Endodermal cell (in vitro differentiated cells): ENCODE results near the gene PLBD2. TPM values are rescaled to one million over a fixed set of nuclear protein-coding genes. Genes with fewer than 3 reads are reported as not detected.
A peak's percentile ranks its signal among the peaks of the same experiment; 100 is the strongest.

Experiments used
- DNase-seq: peaks from one replicate; pipeline ENCODE4 v3.0.0-alpha.2; 2017
- H3K27ac ChIP-seq: 2 replicates; pipeline ENCODE4 v1.5.1; 2013; ENCODE audit warnings: mild to moderate bottlenecking, low read depth, low read length, moderate library complexity
- H3K27me3 ChIP-seq: 2 replicates; pipeline ENCODE4 v1.6.1; 2013; ENCODE audit warnings: mild to moderate bottlenecking, low read length, moderate library complexity; ENCODE audit not compliant: insufficient read depth, control insufficient read depth, poor library complexity, severe bottlenecking
- H3K36me3 ChIP-seq: 2 replicates; pipeline ENCODE4 v1.7.0; 2013; ENCODE audit warnings: mild to moderate bottlenecking, low read length, moderate library complexity; ENCODE audit not compliant: control insufficient read depth, insufficient read depth
- H3K4me1 ChIP-seq: one replicate; pipeline ENCODE4 v1.7.0; 2013; ENCODE audit warnings: low read length; ENCODE audit not compliant: control insufficient read depth, insufficient read depth
- H3K4me3 ChIP-seq: 2 replicates; pipeline ENCODE4 v1.5.1; 2013; ENCODE audit warnings: mild to moderate bottlenecking, low read length, moderate library complexity
- H3K9ac ChIP-seq: 2 replicates; pipeline ENCODE4 v1.6.1; 2013; ENCODE audit warnings: mild to moderate bottlenecking, low read length, moderate library complexity; ENCODE audit not compliant: poor library complexity, severe bottlenecking; ENCODE audit errors: extremely low read depth
- H3K9me3 ChIP-seq: 2 replicates; pipeline ENCODE4 v1.6.1; 2013; ENCODE audit warnings: mild to moderate bottlenecking, low read length, moderate library complexity; ENCODE audit not compliant: control insufficient read depth
- H3K27ac Mint-ChIP-seq: 2 replicates; pipeline ENCODE4 v1.8.0; 2020; ENCODE audit warnings: mixed read lengths
- H3K27me3 Mint-ChIP-seq: 2 replicates; pipeline ENCODE4 v1.8.0; 2021; ENCODE audit warnings: mild to moderate bottlenecking, mixed read lengths; ENCODE audit not compliant: insufficient read depth
- H3K36me3 Mint-ChIP-seq: 2 replicates; pipeline ENCODE4 v1.8.0; 2020; ENCODE audit warnings: low read depth, mixed read lengths
- H3K4me1 Mint-ChIP-seq: 2 replicates; pipeline ENCODE4 v1.8.0; 2020; ENCODE audit warnings: mixed read lengths
- H3K4me3 Mint-ChIP-seq: 2 replicates; pipeline ENCODE4 v1.8.0; 2020; ENCODE audit warnings: mild to moderate bottlenecking, moderate library complexity, mixed read lengths
- H3K9me3 Mint-ChIP-seq: 2 replicates; pipeline ENCODE4 v1.8.0; 2020; ENCODE audit warnings: mild to moderate bottlenecking, mixed read lengths
- CTCF ChIP-seq: fragments of 200-600 bp; sonication (generic); conservative IDR thresholded peaks from 2 replicates; pipeline ENCODE4 v1.5.0; 2021; ENCODE audit warnings: antibody characterized with exemption, mild to moderate bottlenecking
- WGBS, 2 experiments: methylation state at CpG; one replicate each; pipeline versions ENCODE4 v1.1.5 to v1.1.7; 2013; ENCODE audit warnings: missing lambda C conversion rate in 2 of 2, mixed read lengths in 1 of 2; ENCODE audit not compliant: insufficient coverage in 1 of 2, insufficient read length in 1 of 2; 5-methylcytosine and 5-hydroxymethylcytosine counted together
- total RNA-seq, 2 donors: library from RNA; stranded (reverse); fragmentation: NEBNext Ultra II Directional in 1 of 2; extraction: Animal tissue kit (Norgen Biotek cat#: 25700) in 1 of 2; gene quantifications; 2 replicates in 1 of 2; 3 replicates in 1 of 2; pipeline ENCODE4 v1.2.1, GENCODE V29; 2021

Gene PLBD2
- total RNA-seq, 2 donors from 2014 or later, result 19.6 to 27.6 TPM

GRCh38 chr12:113326775-113327395, 31.5 kb upstream of the PLBD2 start:
- Histone ChIP-seq H3K4me3 (no peak overlapping the region), H3K9me3 (peaks cover 4% of the 10 kb centered on the region), H3K9ac (no peak overlapping the region), H3K36me3 (no peaks in the 10 kb centered on the region), H3K4me1 (no peaks in the 10 kb centered on the region), H3K27me3 (no peaks in the 10 kb centered on the region), H3K27ac (no peak overlapping the region)
- Mint-ChIP-seq H3K27me3 (no peaks in the 10 kb centered on the region), H3K36me3 (peaks cover 9% of the 10 kb centered on the region), H3K4me1 (no peaks in the 10 kb centered on the region), H3K4me3 (no peak overlapping the region), H3K27ac (peak overlapping the region; percentile 50), H3K9me3 (no peaks in the 10 kb centered on the region)
- no peak for TF ChIP-seq CTCF
- 85 to 100% methylated on average over 1 to 4 of the region's 4 CpGs for WGBS, 2 experiments
- DNase-seq, result no peak

DNA sequence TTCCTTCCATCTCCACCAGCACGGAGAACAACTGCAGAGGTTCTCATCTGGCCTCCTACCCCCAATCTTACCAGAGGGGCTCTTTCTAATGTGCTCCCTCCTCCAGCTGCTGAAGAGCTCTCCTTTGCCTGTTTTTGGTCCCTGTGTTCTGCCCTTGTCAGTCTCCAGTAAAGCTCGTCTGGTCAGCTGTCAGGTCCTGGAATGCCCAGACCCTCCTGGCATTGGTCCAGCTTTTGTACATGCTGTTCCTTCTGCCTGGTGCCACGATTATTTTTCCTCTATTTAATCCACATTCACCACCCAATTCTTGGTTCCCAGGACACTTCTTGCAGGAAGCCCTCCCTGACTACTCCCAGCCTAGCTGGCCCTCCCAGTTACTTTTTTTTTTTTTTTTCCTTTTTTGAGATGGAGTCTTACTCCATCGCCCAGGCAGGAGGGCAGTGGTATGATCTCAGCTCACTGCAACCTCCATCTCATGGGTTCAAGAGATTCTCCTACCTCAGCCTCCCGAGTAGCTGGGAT, 30.0 kb upstream of the PLBD2 start:
- Mint-ChIP-seq H3K9me3 (no peaks in the 10 kb centered on the region), H3K4me3 (no peak overlapping the region), H3K36me3 (peaks cover 3% of the 10 kb centered on the region), H3K27me3 (peaks cover 4% of the 10 kb centered on the region), H3K27ac (peak overlapping the region; percentile 37), H3K4me1 (no peaks in the 10 kb centered on the region)
- Histone ChIP-seq H3K9me3 (no peaks in the 10 kb centered on the region), H3K9ac (no peak overlapping the region), H3K4me1 (no peaks in the 10 kb centered on the region), H3K4me3 (no peak overlapping the region), H3K27ac (no peak overlapping the region), H3K27me3 (no peaks in the 10 kb centered on the region), H3K36me3 (no peaks in the 10 kb centered on the region)
- 87 to 100% methylated on average over 2 to 5 of the region's 5 CpGs for WGBS, 2 experiments
- no peak for TF ChIP-seq CTCF
- DNase-seq, result no peak

GRCh38 chr12:113329022-113329790, 29.2 kb upstream of the PLBD2 start:
- Mint-ChIP-seq H3K27me3 (peaks cover 10% of the 10 kb centered on the region), H3K36me3 (peaks cover 3% of the 10 kb centered on the region), H3K4me3 (no peak overlapping the region), H3K9me3 (no peaks in the 10 kb centered on the region), H3K27ac (peak overlapping the region; percentile 11), H3K4me1 (peaks cover 4% of the 10 kb centered on the region)
- DNase-seq, result no peak
- no peak for TF ChIP-seq CTCF
- Histone ChIP-seq H3K4me1 (peaks cover 4% of the 10 kb centered on the region), H3K27ac (no peak overlapping the region), H3K27me3 (peaks cover 7% of the 10 kb centered on the region), H3K36me3 (no peaks in the 10 kb centered on the region), H3K9ac (no peak overlapping the region), H3K4me3 (no peak overlapping the region), H3K9me3 (no peaks in the 10 kb centered on the region)
- 90 to 93% methylated on average over 7 to 8 of the region's 9 CpGs for WGBS, 2 experiments
